Measurements from ENCODE around the gene IMPA2.
"Not testable (repeated sequence)": the region's sequence is repeated elsewhere in the genome, so short reads cannot be mapped to it uniquely, and the experiment has no call there.

IMPA2 gene

DNA sequence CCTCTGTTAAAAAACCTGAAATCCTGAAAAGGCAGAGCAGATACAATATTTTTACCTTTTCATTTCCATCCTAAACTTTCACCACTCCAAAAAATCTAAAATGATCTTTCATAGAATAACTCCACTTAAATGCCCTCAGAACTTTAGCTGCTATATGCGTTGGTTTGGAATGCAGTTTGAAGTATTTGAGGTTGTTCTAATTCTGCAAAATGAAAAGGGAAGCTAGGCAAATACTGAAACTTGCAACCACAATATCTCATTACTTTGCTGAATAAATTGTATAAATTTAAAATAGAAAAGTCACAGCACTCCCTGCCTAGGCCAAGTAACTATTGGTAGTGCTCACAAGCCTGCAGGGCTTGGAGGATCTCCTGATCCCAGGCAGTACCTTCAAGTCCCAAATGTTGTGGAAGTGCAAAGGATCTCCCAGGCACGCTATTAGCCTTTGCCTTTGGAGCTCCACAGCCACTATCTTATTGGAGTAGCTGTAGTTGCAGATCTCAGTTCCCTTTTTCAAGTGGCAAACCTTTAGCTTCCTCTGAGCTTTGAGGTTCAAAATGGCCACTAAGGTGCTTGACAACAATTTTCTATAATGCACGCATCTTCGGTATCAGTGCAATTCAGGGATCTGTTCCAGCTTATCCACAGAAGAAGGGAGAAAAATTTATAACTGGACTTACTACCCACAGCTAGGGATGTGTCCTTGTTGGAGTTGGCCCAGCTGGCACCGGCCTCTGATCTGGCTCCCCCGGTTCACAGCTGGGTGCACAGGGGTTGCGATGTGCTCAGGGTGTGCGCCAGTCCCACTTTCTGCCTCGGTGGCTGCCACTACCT is 68.9 kb downstream of the IMPA2 start:
- DNase-seq (ENCODE audit: low read depth), result no peak

DNA sequence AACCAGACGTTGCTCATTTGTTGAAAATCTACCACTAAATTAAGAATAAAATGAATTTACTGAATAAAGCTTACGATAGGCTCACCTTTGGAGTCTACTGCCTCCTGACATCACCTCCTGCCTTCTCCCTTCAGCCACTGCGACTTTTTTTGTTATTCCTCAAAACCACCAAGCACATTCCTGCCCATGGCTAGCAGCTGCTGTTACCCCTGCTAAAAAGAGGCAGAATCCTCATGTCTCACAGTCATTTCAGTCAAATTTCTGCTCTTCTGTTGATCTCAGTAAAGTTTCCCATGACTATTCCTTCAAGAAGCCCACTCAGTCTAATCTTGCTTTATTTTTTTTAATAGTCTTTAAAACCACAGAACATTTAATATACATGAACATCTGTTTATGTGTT is 71.6 kb downstream of the IMPA2 start:
- DNase-seq (ENCODE audit: low read depth), result no peak

DNA sequence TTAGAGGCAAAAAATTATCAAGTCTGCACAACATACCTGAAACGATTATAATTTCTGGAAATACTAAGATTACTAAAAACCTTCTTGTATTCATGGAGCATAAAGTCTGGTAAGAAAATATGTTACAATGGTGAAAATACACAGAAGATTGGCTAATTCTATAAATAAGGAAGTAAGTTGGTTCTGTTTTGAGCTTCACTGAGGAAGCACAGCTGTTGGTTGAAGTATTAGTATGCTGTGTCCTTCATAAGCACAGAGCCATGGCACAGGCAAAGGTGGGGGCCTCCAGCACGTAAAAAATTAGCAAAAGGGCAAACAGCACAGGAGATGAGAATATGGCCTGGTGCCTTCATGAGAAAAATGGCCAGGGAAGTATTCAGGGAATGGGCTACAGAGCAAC is 72.0 kb downstream of the IMPA2 start:
- DNase-seq (ENCODE audit: low read depth), result no peak

- no peak for DNase-seq (ENCODE audit: low read depth)
Measured at GRCh38 chr18:12056034-12056883, 75.0 kb downstream of the IMPA2 start.

GRCh38 chr18:12056884-12057402 is 75.6 kb downstream of the IMPA2 start:
- DNase-seq (ENCODE audit: low read depth), result no peak

DNA sequence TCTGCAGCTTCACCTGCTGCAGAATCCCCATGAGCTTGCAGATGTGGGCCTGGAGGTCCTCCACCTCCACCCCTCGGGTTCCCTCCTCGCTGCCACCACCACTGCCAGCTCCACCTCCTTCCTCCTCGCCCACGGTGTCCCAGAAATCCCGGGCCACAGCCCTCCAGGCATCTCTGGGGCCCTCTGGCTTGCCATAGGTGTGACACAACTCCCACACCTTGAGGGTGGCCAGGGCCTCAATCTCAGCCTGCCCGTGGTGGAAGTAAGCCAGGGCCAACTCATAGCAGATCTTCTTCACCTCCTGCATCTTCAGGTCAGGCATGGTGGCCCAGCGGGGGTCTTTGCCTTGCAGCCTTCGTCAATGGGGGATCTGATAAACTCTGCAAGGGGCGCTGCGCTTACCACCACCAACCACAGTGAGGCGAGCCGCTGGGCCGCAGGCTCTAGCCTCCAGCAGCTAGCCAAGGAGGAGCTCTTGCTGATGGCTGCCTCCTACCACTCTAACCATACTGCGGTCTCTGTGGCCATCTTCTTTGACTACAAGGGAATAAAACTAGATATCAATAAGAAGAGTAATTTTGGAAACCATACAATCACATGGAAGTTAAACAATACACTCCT is 76.2 kb downstream of the IMPA2 start:
- no peak for DNase-seq (ENCODE audit: low read depth)

- no peak for DNase-seq (ENCODE audit: low read depth)
Measured at GRCh38 chr18:12059334-12060181, 78.3 kb downstream of the IMPA2 start.

DNA sequence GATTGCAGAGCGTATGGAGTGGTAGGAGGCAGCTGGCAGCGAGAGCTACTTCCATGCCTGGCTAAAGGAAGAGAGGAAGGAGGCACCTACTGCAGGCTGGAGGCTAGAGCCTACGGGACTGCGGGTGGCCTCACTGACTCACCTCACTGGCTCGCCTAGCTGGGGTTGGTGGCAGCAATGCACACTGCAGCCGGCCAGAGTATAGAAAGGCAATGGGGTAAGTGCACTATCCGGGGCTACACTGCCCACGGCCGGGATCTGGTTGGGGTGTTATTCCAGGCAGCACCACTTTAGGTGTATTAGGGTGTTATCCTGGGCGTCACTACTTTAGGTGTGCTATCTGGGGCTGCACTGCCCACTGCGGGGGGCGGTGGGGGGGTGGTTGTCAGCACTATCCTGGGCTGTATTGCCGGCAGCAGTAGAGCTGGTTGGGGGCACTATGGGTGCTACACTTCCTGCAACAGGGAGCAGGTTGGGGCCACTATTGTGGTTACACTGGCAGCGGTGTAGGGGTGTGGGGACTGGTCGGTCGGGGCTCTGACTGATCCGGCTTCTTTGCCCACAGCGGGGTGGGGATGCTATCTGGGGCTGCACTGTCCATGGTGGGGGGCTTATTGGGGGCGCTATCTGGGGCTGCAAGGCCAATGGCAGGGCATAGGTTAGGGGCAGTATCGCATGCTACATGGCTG is 79.0 kb downstream of the IMPA2 start:
- no peak for DNase-seq (ENCODE audit: low read depth)

- no peak for DNase-seq (ENCODE audit: low read depth)
Measured at GRCh38 chr18:12061685-12062084, 80.4 kb downstream of the IMPA2 start.

DNA sequence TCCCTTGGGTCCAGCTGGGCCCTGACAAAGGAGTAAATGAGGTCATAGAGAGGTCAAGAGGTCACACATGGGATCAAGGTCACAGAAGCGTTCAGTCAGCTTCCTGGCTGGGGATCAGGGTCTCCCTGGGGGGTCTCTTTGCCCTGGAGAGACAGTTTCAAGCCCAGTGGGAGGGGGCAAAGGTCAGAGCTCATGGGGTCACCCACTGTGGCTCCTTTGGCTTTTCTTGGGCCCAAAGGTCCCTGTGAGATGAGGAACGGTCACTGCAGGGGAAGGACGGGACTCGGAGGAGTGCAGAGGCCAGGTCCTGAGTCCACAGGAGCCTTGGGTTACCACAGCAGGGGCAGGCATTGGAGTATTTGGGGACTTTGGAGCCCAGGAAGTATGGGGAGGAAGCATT is 81.7 kb downstream of the IMPA2 start:
- DNase-seq (ENCODE audit: low read depth), result no peak

DNA sequence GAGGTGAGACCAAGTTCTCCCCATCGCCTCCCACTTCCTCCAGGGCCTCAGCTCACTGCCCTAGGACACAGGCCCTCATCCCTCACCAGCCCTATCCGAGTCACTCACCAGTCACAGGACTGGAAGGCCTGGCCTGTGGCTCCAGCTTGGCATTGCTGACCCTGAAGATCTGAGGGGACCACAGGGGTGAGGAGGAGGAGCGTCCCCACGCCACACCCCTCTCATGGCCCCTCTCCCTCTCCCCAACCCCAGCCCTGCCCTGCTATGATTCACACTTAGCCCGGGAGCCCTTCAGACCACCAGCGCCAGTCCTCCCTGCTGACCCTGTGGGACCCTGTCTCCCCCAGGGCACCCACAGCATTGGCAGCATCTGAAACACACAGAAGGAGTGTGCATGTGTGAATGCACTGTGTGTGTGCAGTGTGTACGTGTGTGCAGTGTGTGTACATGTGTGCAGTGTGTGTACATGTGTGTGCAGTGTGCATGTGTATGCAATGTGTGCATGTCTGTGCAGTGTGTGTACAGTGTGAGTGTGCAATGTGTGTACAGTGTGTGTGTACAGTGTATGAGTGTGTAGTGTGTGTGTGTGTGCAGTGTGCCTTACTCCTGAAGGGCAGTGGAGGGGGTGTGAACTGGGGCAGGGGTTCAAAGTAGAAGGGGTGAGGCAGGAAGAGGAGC is 82.9 kb downstream of the IMPA2 start:
- no peak for DNase-seq (ENCODE audit: low read depth)

DNA sequence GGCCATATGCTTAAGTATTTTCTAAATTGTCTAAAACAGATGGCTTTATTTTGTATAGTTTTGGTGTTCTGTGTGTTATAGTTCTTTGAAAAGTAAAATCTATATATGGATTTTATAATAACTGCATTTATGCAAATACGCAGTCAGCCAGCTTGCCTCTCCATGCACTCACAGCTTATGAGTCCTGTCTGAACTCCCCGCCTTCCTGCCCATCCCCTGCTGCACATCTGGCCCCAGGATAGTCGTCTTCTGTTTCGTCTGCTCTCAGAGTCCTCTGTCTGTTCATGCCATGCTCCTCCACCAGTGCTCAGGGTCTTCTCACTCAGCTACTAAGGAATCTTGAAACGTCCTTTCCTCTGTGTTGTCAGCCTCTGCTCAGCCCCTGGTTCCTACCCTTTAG is 84.1 kb downstream of the IMPA2 start:
- no peak for DNase-seq (ENCODE audit: low read depth)

- no peak for DNase-seq (ENCODE audit: low read depth)
Measured at GRCh38 chr18:12066910-12067511, 85.7 kb downstream of the IMPA2 start.

DNA sequence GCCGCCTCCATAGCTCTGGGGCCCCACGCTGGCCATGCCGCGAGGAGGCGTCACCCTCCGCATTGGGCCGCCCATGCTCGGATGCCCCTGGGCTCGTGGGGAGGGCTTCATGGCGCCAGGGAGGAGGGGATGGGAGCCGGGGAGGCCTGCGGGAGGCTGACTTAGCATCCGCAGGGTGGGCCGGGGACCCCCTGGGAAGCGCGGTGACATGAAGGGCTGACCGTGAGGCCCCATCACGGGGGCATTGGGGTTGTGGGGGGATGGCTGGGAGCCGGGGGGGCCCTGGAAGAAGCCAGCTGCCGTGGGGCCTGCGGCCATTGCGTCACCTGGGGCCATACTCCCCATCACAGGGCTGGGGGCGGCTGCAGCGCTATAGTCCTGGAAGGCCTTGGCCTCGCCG is 86.4 kb downstream of the IMPA2 start:
- no peak for DNase-seq (ENCODE audit: low read depth)

DNA sequence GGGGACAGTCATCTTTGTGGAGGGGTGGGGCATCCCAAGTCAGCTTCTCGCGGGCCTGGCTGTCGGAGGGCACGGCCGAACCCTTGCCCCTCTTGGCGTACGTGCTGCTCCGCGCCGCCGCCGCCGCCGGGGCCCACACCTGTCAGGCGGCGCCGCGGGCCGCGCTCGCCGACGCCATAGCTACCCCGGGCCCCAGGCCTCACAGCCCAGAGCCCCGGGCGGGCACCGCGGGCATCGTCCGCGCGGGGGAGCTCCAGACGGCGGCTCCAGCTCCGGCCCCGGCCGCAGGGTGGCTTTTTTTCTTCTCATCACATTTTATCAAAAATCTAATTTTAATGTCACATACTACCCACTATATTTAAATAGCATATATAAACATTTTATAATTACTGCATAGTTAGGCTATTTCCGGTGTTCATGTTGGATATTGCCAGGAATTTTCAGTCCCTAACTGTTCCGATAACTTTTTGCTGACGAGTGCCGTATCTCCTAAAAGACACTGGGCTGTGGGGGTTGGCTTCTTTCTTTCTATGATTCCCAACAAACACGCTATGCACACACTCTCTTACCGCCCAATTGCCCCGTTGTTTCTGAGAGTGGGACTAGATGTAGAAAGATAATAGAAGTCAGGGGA is 87.1 kb downstream of the IMPA2 start:
- not testable (repeated sequence) for DNase-seq (ENCODE audit: low read depth)

DNA sequence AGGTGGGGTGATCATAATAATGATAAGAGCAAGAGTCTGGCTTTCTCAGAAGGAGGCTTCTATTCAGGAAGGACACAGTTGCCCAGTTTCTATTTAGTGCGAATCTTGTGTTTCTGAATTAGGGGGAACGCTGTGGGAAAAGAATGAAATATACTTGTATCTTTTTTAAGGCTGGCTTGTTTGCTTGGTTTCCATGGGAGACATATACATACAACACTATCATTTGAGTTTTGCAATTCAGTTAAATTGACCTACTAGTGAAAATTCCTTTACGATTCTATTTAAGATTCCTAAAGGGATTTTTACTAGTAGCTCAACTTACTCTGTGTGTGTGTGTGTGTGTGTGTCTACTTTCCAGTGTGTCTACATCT is 87.6 kb downstream of the IMPA2 start:
- DNase-seq (ENCODE audit: low read depth), result no peak

- not testable (repeated sequence) for DNase-seq (ENCODE audit: low read depth)
Measured at GRCh38 chr18:12071066-12071465, 89.8 kb downstream of the IMPA2 start.

DNA sequence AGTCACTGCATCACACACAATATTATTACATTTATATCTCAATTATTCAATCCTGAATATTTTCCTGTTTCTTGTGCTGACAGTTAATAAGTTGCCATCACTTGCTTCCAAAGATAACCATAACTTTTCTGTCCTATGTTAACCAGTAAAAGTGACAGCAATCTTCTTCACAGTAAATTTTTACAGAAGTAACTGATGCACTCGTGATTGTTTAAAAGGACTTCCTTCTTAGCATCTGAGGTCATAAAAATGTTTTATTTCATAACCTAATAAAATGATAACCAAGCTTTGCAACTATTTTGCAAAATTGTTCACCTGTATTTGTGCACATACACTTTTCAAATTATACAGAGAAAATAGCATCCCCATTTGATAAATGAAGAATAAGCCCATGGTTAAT is 91.7 kb downstream of the IMPA2 start:
- no peak for DNase-seq (ENCODE audit: low read depth)

DNA sequence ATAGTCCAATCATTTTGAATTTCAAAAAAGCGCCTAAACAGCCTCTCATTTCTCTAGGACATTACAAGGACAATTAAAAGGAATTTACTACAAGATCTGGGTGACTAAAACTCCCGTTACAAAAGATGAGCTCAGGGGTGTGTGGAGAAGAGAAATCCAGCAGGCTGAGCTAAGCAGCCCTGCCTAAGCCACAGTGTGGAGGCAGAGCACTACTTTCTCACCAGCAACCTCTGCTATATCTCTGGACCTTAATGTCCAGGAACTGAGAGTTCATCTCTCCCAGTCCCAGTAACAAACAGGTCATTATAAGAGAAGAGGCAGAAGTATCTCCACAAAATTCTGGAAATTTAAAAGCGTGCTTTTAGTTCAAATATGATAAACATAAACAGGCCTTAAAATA is 93.4 kb downstream of the IMPA2 start:
- no peak for DNase-seq (ENCODE audit: low read depth)
